Measurements from ENCODE around the gene KCNH3. TPM values are rescaled to one million over a fixed set of nuclear protein-coding genes. Genes with fewer than 3 reads are reported as not detected.

The KCNH3 gene
- total and polyA plus RNA-seq, 7 donors, result 0.04 to 0.32 (median 0.05) TPM; not detected in 3

DNA sequence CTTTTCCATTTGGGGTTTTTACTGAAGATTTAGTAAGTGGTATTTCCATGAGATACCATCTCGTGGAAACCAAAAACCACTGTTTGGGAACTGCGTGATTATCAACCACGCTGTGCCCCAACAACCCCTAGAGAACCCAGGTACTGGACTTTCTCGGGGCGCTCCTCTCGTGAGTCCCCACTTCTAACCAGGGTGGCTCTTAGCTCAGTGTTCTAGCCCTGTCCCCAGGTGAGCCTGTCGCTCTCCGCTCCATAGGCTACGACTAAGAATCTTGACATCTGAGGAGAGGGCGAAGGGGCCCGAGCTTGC lies 28.4 kb downstream of the KCNH3 start:
- H3K36me3 ChIP-seq (ENCODE audit: insufficient read depth in 1 of 2, low read depth in 1 of 2), result peaks cover 6 to 24% of the 10 kb centered on the region in 2 donors
- H3K4me1 ChIP-seq, result peaks cover 42% of the 10 kb centered on the region

DNA sequence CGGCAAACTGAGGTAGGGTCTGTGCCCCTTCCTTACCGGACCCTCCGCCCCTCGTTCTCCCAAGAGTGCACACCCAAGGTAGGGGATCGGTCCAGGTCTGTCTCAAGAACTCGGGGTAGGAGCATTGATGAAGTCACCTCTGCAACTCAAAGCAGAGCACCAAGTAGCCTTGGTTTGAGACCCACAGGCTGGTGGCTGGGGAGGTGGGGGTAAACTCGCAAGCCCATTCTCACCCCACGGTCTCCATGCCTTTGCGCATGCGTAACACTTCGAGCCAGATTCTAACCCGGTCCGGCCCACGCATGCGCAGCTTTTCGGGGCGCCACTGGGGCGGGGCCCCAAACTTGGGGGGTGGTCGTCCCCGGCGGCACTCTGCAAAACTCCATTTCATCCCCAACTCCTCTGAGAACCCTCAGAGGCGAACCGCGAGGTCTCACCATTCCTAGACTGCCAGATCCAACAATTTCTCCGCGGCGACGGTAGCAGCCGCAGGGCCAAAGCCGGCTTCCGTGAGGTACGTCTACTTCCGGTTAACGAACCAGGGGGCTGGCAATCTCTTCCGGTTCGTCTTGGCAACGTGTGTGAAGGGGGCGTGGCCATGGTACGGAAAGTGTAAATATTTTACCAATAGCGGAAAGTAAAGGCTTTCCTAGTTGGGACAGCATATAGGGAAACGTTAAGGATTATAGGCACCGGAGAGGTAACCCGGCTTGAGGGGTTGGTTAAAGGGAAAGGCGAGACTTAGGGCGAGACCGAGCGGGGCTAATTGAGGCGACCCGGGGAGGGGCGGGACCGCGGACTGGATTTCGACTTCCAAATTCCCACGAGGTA lies 29.0 kb downstream of the KCNH3 start, which contains the start of gene MCRS1:
Gene MCRS1 (minus strand): TSS at position 532 of the 831 bp plus-strand sequence. CDS start 1,411 bp downstream, outside the sequence.
- ATAC-seq (peak; percentile 78 to 91 (median 82)), DNase-seq (peak; percentile 86 to 91)
- peaks cover 42% of the 10 kb centered on the region for H3K4me1 ChIP-seq
- no peaks in the 10 kb centered on the region for H3K9me3 ChIP-seq
- no peaks in the 10 kb centered on the region for H3K27me3 ChIP-seq (ENCODE audit: insufficient read depth in 3 of 3, low read length in 2 of 3)
- 0 to 1% (median 0%) methylated on average over 52 to 54 of the region's 54 CpGs for WGBS, 3 donors
- TF ChIP-seq, protein P1, sequence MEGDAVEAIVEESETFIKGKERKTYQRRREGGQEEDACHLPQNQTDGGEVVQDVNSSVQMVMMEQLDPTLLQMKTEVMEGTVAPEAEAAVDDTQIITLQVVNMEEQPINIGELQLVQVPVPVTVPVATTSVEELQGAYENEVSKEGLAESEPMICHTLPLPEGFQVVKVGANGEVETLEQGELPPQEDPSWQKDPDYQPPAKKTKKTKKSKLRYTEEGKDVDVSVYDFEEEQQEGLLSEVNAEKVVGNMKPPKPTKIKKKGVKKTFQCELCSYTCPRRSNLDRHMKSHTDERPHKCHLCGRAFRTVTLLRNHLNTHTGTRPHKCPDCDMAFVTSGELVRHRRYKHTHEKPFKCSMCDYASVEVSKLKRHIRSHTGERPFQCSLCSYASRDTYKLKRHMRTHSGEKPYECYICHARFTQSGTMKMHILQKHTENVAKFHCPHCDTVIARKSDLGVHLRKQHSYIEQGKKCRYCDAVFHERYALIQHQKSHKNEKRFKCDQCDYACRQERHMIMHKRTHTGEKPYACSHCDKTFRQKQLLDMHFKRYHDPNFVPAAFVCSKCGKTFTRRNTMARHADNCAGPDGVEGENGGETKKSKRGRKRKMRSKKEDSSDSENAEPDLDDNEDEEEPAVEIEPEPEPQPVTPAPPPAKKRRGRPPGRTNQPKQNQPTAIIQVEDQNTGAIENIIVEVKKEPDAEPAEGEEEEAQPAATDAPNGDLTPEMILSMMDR (IDR thresholded peaks at IDR 0.05), result no peak
- H3K4me3 ChIP-seq, result peak within 1 kb of the TSS; percentile 99
- peak within 1 kb of the TSS; percentile 97 for H3K27ac ChIP-seq
- intact Hi-C loops (cut with DNase I), result loop anchor here in 1 of 2 donors (5.0 kb wide), 1 partner anchor 54 kb away; the partner anchor contains the start of gene PRPF40B
- peaks cover 6 to 18% of the 10 kb centered on the region in 2 donors for H3K36me3 ChIP-seq (ENCODE audit: insufficient read depth in 1 of 2, low read depth in 1 of 2)

More for the DNA sequence above, 28.4 kb downstream of the KCNH3 start:
- DNase-seq (no peak), ATAC-seq (peak in 3 of 4 donors; percentile 6 to 11 (median 11))
- Histone ChIP-seq H3K4me3 (peak overlapping the region; percentile 99), H3K27ac (peak overlapping the region; percentile 97), H3K27me3 (ENCODE audit: insufficient read depth in 3 of 3, low read length in 2 of 3) (no peaks in the 10 kb centered on the region), H3K9me3 (no peaks in the 10 kb centered on the region)
- intact Hi-C loops (cut with DNase I), result loop anchor here in 1 of 2 donors (5.0 kb wide), 1 partner anchor 55 kb away; the partner anchor contains the start of gene PRPF40B
- WGBS, 3 donors, result 2 to 3% (median 3%) methylated on average over 11 of the region's 11 CpGs
- TF ChIP-seq, protein P1 (IDR thresholded peaks at IDR 0.05), result no peak

DNA sequence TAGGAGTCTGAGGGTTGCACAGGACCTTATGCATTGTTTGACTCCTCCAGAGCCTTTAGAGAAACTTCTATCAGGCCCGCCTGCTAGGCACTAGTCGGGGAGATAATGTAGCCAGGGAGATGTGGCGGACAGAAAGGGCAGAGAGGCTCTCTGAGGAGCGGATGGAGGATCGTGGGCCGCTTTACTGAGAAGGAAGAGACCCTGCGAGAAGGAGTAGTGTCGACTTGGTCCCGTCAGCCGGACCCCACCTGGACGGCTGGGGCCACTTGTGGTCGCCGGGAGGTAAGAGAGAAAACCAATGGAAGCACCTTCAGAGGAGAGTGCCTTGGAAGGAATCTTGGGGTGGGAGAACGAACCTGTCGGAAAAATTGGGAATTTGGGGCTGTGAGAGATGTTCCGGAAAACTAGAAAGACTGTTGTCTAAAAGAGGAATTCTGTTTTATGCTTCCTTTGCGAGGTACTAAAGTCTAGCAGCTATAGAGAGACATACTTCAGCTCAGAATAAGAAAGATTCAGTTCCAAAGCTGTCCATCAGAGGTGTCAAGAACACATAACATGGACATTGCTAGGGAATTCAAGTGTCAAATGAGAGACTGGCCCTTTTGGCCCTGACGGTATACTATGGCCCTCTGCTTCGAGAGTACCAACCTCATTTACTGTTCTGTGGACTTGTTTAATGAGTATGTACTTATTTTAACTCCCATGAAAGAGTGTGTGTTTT lies 29.8 kb downstream of the KCNH3 start:
- intact Hi-C loops (cut with DNase I), result loop anchor here in 1 of 2 donors (5.0 kb wide), 1 partner anchor 54 kb away; the partner anchor contains the start of gene PRPF40B
- peak overlapping the region; percentile 97 for H3K27ac ChIP-seq
- peaks cover 5 to 14% of the 10 kb centered on the region in 2 donors for H3K36me3 ChIP-seq (ENCODE audit: insufficient read depth in 1 of 2, low read depth in 1 of 2)
- peaks cover 42% of the 10 kb centered on the region for H3K4me1 ChIP-seq
- DNase-seq (no peak), ATAC-seq (no peak)
- H3K9me3 ChIP-seq, result no peaks in the 10 kb centered on the region
- WGBS, 3 donors, result 1 to 2% (median 1%) methylated on average over 19 of the region's 19 CpGs
- H3K27me3 ChIP-seq (ENCODE audit: insufficient read depth in 3 of 3, low read length in 2 of 3), result no peaks in the 10 kb centered on the region
- TF ChIP-seq, protein P1 (IDR thresholded peaks at IDR 0.05), result no peak
- peak overlapping the region; percentile 99 for H3K4me3 ChIP-seq

DNA sequence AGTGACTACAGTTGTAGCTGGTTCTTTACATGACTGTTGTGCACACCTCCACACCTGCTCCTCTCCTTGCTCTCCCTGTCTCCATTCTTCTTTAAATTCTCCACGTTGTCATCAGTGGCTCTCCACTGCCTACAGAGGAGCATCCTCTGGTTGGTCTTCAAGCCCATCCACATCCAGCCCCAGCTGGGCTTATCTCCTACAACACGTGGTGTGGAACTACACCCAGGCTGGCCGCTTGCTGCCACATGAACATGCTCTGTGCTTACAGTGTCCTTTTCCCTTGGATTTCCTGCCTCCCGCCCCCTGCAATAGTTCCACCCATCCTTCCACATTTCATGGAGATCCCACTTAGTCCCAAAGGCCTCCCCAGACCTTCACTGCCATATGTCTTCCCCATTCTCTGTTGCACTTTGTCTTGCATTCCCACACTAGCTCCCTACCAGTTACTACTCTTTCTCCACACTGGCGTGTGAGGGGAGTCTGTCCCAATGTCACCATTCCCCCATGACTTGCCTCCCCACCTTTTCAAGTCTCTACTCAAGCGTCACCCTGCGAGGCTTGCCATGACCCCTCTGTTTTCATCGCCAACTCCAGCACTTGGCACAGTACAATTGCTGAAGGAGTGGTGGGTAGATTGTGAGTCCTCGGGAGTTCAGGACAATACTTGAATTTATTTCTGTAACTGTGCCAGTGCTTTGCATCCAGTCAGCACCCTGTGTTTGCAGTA lies 38.9 kb downstream of the KCNH3 start:
- TF ChIP-seq, protein P1 (IDR thresholded peaks at IDR 0.05), result no peak
- Histone ChIP-seq H3K36me3 (ENCODE audit: insufficient read depth in 1 of 2, low read depth in 1 of 2) (peaks cover 0 to 42% of the 10 kb centered on the region in 2 donors), H3K4me3 (no peak overlapping the region), H3K27ac (no peak overlapping the region), H3K9me3 (no peaks in the 10 kb centered on the region), H3K27me3 (ENCODE audit: insufficient read depth in 3 of 3, low read length in 2 of 3) (no peaks in the 10 kb centered on the region), H3K4me1 (peaks cover 9% of the 10 kb centered on the region)
- ATAC-seq, result no peak
- WGBS, 3 donors, result 69 to 72% (median 72%) methylated on average over 9 of the region's 9 CpGs
- DNase-seq, result no peak
- intact Hi-C loops (cut with DNase I), result loop anchor here in 1 of 2 donors (5.0 kb wide), 1 partner anchor 60 kb away; no protein-coding TSS in a partner anchor
